Right lung (tissue), 5 donors: ENCODE measurements around the gene MRPL21. TPM values are rescaled to one million over a fixed set of nuclear protein-coding genes. Genes with fewer than 3 reads are reported as not detected.

Experiments used
- DNase-seq, 2 donors: peaks; one replicate each; pipeline ENCODE4 v3.0.0-alpha.2; 2013
- polyA plus RNA-seq, 5 donors: library from polyadenylated mRNA; unstranded; fragments of 120-200 nt; gene quantifications; one replicate each; pipeline versions ENCODE4 v1.2.1 to v1.2.3, GENCODE V29; 2013; ENCODE audit warnings: inconsistent platforms in 1 of 5, low replicate concordance in 1 of 5; ENCODE audit not compliant: insufficient read length in 5 of 5, insufficient read depth in 1 of 5

Gene MRPL21
- polyA plus RNA-seq, 5 donors, result 55.9 to 70.8 (median 62.1) TPM

- no peak for DNase-seq
Observed at GRCh38 chr11:68936676-68937620, 33.3 kb upstream of the MRPL21 start.

GRCh38 chr11:68936358-68936636, 32.7 kb upstream of the MRPL21 start:
- no peak for DNase-seq

- DNase-seq, result no peak
Observed at GRCh38 chr11:68935516-68936357, 32.1 kb upstream of the MRPL21 start.

- no peak for DNase-seq
Observed at GRCh38 chr11:68935066-68935465, 31.4 kb upstream of the MRPL21 start.

- no peak for DNase-seq
Observed at GRCh38 chr11:68934666-68935065, 31.0 kb upstream of the MRPL21 start.

GRCh38 chr11:68934321-68934645, 30.7 kb upstream of the MRPL21 start:
- DNase-seq, result no peak

GRCh38 chr11:68933605-68934320, 30.1 kb upstream of the MRPL21 start:
- DNase-seq, result no peak

- DNase-seq, result no peak
Observed at GRCh38 chr11:68932933-68933577, 29.4 kb upstream of the MRPL21 start.

GRCh38 chr11:68932358-68932757, 28.7 kb upstream of the MRPL21 start:
- DNase-seq, result no peak

GRCh38 chr11:68931911-68932310, 28.3 kb upstream of the MRPL21 start:
- DNase-seq, result no peak

- no peak for DNase-seq
Observed at GRCh38 chr11:68930991-68931855, 27.6 kb upstream of the MRPL21 start.

GRCh38 chr11:68929706-68930570, 26.3 kb upstream of the MRPL21 start:
- no peak for DNase-seq

GRCh38 chr11:68929135-68929534, 25.5 kb upstream of the MRPL21 start:
- no peak for DNase-seq

GRCh38 chr11:68928136-68928880, 24.7 kb upstream of the MRPL21 start:
- DNase-seq, result peak; percentile 11 to 18

- DNase-seq, result peak; percentile 46 to 47
Observed at GRCh38 chr11:68927280-68928135, 23.9 kb upstream of the MRPL21 start.

GRCh38 chr11:68925611-68926010, 22.0 kb upstream of the MRPL21 start:
- no peak for DNase-seq

- no peak for DNase-seq
Observed at GRCh38 chr11:68924073-68924925, 20.7 kb upstream of the MRPL21 start.
